Fibroblast of lung (primary cell): ENCODE results near the gene BGLAP.

Source experiments
- CTCF ChIP-seq, 2 donors: IDR thresholded peaks in 1 of 2; conservative IDR thresholded peaks in 1 of 2; 1 replicate in 1 of 2; 2 replicates in 1 of 2; pipeline ENCODE4 v1.5.1; 2011 to 2012; ENCODE audit warnings: low read length in 2 of 2, control low read depth in 1 of 2, inconsistent platforms in 1 of 2, low read depth in 1 of 2, mild to moderate bottlenecking in 1 of 2
- EZH2 ChIP-seq: IDR thresholded peaks from 2 replicates; pipeline ENCODE4 v1.5.1; 2012; ENCODE audit warnings: low read length, control low read depth, mild to moderate bottlenecking; ENCODE audit errors: missing control alignments

- no peak for TF ChIP-seq CTCF (conservative IDR thresholded peaks at IDR 0.05 in 1 of 2, IDR thresholded peaks at IDR 0.05 in 1 of 2; ENCODE audit: low read depth in 1 of 2, low read length in 2 of 2)
- TF ChIP-seq EZH2, result no peak
Measured at GRCh38 chr1:156212130-156212529, 29.9 kb upstream of the BGLAP start.
